ENCODE data around the gene CLC.
"Not testable (repeated sequence)": the region's sequence is repeated elsewhere in the genome, so short reads cannot be mapped to it uniquely, and the experiment has no call there.

Gene CLC

DNA sequence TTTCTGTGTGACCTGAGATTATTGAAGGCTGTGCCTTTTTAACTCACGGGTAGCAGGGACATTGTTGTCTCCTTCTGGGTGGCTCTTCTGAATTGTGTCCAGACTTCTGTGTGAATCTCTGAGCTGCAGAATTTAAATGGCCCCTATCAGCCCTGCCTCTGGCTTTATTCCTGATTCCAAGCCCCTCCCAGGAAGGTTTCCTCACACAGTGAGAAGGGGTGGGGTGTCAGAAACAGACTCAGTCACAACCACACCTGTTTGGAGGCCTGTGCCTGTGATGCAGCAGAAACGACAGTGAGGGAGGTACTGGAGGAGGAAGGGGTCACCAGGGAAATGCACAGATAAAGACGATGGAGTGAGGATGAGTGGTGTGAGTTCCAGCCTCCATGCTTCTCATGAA lies at the start of gene CLC:
Gene CLC (minus strand): TSS at position 139 of the 400 bp plus-strand sequence. CDS start 77 bp downstream, at position 62.
- DNase-seq (ENCODE audit: low read depth, low spot score): no peak

- DNase-seq (ENCODE audit: low read depth, low spot score): no peak
Measured at GRCh38 chr19:39780894-39781293, 43.1 kb upstream of the CLC start.

DNA sequence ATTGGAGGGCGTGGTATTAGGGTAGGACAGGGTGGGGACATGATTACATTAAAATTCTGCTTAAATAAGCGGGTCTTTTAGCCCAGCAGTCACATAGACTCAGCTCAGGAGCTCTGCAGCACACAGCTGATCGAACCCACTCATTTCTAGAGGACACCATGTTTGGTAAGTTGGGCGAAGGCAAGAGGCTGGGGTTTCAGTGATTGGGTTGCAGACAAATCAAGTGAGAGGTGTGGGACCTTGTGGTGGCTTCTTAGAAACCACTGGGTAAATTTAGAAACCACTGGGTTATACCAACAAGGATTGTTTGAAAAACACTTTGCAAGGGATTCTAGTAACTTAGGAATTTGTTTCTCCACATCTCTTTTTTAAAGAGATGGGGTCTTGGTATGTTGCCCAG lies 40.9 kb upstream of the CLC start, which contains the start of gene LEUTX:
Gene LEUTX (plus strand): TSS at position 92 of the 400 bp plus-strand sequence. CDS start 67 bp downstream, at position 159.
- no peak for DNase-seq (ENCODE audit: low read depth, low spot score)

DNA sequence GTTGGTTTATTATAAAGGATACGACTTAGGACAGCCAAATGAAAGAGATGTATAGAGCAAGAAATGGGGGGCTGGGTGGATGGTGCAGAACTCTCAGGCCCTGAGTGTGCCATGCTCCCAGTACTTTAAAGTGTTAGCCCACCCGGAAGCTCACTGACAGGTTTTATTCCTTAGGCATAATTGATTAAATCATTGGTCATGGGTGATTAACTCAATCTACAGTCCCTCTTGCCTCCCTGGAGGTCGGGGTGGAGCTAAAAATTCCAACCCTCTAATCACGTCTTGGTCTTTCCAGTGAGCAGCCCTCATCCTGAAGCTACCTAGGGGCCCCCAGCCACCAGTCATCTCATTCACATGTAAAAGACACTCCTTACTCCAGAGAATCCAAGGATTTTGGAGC lies 31.0 kb upstream of the CLC start:
- DNase-seq (ENCODE audit: low read depth, low spot score): no peak

- no peak for DNase-seq (ENCODE audit: low read depth, low spot score)
Measured at GRCh38 chr19:39768334-39768733, 30.5 kb upstream of the CLC start.

DNA sequence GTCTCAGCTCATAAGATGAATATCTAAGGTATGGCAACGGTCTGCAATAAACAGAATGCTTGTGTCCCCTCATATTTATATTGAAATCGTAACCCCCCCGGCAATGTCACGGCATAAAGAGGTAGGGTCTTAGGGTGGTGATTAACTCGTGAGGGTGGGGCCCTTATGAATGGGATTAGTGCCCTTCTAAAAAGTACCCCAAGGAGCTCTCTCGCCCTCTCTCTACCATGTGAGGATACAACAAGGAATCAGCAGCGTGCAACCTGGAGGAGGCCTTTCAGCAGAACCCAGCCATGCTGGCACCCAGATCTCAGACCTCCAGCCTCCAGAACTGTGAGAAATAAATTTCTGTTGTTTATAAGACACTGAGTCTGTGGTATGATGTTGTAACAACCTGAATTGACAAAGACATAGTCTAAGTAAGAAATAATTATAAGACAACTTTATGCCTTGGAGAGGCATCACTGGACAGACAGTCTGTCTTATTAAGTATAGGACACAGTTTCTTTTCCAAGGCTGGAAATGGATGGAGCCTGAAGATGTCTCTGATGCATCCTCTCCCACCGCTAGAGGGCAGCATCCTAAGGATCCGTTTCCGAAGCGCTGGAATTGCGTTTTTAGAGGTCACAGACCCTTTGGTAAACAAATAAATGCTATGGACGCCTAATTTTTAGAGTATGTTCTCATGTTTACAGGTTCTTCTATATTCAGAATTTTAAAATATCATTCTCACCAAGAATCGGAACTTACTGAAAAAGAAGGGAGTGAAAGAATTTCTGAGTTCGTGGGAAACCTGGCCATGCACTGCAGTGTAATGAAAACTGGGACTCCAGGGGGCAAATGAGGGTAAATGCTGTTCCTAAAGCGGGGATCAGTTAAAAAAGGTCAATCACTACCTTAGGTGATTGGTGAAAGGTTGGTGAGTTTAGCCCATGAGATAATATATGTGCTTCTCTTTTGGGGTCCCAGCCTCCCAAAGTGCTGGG lies 27.6 kb upstream of the CLC start:
- no peak for DNase-seq (ENCODE audit: low read depth, low spot score)

DNA sequence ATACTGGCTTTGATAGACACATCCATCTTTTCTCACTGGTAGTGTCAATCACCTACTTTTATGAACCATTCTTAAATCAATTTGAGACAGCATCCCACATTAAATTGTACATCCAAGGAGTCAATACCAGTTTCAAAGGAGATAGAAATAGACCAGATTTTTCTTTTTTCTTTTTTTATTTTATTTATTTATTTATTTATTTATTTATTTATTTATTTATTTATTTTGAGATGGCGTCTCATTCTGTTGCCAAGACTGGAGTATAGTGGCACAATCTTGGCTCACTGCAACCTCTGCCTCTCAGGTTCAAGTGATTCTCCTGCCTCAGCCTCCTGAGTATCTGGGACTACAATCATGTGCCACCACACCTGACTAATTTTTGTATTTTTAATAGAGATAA lies 24.0 kb upstream of the CLC start:
- not testable (repeated sequence) for DNase-seq (ENCODE audit: low read depth, low spot score)

- DNase-seq (ENCODE audit: low read depth, low spot score): no peak
Measured at GRCh38 chr19:39759457-39760184, 21.8 kb upstream of the CLC start.

GRCh38 chr19:39754971-39755370 lies 17.1 kb upstream of the CLC start:
- no peak for DNase-seq (ENCODE audit: low read depth, low spot score)

DNA sequence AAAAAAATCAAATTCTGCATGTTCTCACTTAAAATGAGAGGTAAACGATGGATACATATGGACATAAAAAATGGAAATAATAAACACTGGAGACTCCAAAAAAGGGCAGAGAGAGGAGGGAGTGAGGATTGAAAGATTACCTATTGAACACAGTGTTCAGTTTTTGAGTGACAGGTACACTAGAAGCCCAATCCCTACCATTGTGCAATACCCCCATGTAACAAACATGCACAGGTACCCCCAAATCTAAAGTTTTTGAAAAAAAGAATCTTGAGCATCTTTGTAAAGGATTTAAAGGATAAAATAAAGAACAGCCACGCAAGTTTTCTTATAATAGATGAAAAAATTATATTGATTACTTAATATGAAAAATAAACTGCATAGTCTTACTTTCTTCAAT lies 16.7 kb upstream of the CLC start:
- no peak for DNase-seq (ENCODE audit: low read depth, low spot score)

GRCh38 chr19:39752795-39753194 lies 15.0 kb upstream of the CLC start:
- DNase-seq (ENCODE audit: low read depth, low spot score): no peak

DNA sequence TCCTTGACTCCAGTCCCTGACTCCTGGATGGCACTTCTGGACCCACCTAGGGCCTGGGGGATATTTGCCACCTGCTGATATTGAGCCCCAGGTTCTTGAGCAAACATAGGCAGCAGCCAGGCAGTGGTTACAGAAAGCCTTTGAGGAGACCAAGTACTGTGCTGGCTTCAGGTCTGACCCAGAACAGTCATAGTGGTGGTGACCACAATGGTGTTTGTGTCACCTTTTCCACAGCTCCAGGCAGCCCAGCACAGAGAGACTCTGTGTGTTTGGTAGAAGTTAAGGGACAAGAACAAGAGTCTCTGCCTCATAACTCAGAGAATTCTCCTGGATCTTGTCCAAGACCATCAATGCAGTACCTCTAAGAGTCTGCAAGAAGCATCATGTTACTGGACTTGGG lies 14.6 kb upstream of the CLC start:
- no peak for DNase-seq (ENCODE audit: low read depth, low spot score)

DNA sequence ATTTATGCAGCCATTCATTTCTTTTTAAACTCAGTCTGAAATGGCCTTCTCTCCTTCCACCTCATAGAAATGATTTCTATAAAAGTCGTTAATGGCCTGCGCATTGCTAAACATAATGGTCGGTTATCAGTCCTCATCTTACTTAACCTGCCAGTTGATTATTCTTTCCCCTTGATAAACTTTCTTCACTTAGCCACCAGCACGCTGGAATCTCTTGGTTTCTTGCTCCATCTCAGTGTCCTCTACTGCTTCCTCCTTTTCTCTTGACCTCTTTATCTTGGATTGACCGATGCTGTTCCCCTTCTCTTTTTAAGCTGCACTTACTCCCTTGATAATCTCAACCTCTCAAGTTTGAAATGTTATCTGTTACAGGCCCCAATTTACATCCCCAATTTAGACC lies 12.2 kb upstream of the CLC start:
- DNase-seq (ENCODE audit: low read depth, low spot score): no peak

DNA sequence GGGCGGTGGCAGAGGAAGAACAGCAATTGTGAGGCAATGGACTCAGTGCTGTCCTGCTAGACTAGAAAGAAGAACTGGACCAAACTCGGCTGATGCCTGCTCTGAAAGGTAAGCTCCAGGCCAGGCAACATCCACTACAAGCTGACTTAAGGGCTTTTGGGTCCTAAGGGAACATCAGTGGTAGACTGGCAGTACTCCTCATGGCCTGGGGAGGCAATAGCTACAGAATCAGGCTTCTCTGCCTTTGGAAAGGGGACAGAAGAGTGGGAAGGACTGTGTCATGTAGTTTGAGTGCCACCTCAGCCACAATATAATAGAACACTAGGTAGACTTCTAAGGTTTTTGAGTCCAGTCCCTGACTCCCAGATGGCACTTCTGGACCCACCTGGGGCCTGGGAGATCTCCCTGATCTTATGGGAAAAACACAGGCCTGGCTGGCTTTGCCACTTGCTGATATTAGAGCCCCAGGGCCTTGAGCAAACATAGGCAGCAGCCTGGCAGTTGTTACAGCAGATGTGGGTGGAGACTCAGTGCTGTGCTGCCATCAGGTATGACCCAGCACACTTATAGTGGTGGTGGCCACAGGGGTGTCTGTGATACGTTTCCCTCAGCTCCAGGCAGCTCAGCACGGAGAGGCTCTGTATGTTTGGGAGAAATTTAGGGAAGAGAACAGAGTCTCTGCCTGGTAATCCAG lies 9.2 kb upstream of the CLC start:
- DNase-seq (ENCODE audit: low read depth, low spot score): no peak

- no peak for DNase-seq (ENCODE audit: low read depth, low spot score)
Measured at GRCh38 chr19:39745643-39746042, 7.8 kb upstream of the CLC start.

- DNase-seq (ENCODE audit: low read depth, low spot score): no peak
Measured at GRCh38 chr19:39740395-39740794, 2.6 kb upstream of the CLC start.

GRCh38 chr19:39738814-39739213 lies 985 bp upstream of the CLC start:
- no peak for DNase-seq (ENCODE audit: low read depth, low spot score)

- no peak for DNase-seq (ENCODE audit: low read depth, low spot score)
Measured at GRCh38 chr19:39737351-39737750, 478 bp downstream of the CLC start.

DNA sequence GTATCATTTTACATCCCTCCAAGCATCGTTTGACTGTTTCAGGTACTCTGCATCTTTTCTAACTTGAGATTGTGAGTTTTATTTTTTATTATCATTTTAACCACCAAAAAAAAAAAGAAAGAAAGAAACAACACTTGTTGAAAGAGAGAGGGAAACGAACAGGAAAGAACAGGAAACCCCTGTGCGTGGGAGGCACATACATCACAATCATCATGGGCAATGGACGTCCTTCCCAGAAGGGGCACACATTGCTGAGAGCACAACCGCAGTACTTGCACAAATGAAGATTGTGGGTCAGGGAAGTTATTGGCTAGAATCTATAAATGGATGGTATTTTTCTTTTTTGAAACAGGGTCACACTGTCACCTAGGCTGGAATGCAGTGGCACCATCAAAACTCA lies 1.7 kb downstream of the CLC start:
- DNase-seq (ENCODE audit: low read depth, low spot score): no peak

- no peak for DNase-seq (ENCODE audit: low read depth, low spot score)
Measured at GRCh38 chr19:39735688-39736087, 2.1 kb downstream of the CLC start.

DNA sequence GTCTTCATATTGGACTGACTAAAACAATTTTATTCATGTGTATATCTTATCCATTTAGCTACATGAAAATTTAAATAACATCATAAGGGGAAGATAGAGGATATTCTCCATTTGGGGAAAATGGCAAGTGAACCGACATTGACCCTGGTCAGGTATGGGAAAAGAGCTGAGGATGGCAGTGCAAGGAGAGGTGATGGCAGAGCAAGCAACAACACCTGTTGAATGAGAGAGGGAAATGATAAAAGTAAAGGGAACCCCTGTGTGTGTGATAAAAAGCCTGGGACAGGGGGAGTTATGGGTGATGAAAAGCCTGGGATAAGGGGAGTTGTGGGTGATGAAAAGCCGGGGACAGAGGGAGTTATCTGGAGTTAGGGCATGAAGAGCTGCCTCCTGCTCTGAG lies 4.0 kb downstream of the CLC start:
- DNase-seq (ENCODE audit: low read depth, low spot score): no peak

DNA sequence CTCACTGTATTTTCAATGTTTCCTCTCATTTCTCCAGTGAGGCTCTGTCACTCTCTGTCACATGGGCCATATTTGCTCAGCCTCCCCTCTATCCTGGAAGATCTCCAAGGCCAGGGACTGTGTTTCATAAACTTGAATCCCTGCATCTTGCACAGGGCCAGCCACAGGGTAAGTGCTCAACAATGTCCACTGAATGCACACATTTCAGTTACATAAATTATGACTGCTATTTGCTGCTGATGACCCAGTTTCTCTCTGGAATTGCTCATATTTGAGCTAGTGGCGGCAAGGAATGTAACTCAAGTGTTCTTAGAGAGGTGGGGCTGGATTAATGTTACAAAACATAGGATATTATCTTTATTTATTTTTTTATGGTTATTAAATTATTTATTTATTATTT lies 6.1 kb downstream of the CLC start:
- no peak for DNase-seq (ENCODE audit: low read depth, low spot score)

All from iPS DF 19.7 (cell line).